IMR-90 (cell line): ENCODE results near the gene AP2A1. TPM values are rescaled to one million over a fixed set of nuclear protein-coding genes. Genes with fewer than 3 reads are reported as not detected.

Experiments
- ATAC-seq: fragments of 200-7000 bp; cut with Tn5 transposase; 2 replicates; pipeline ENCODE4 v1.9.1; 2020; ENCODE audit warnings: low read depth, mild to moderate bottlenecking, moderate library complexity
- BruUV-seq: library from RNA; stranded (reverse); fragments of 400-500 nt; replicated peaks from 2 replicates; lab custom pipeline; 2021; lab: Mats Ljungman, UMichigan
- CTCF ChIA-PET: fragments of 300-600 bp; formaldehyde crosslinking; extraction: SDS; loops from one replicate; lab custom pipeline; 2021; ENCODE audit warnings: antibody characterized with exemption; lab: Yijun Ruan, JAX
- POLR2A ChIA-PET: fragments of 300-600 bp; sonication (Branson Sonifier 250); formaldehyde crosslinking; loops from one replicate; lab custom pipeline; 2022; ENCODE audit warnings: antibody characterized with exemption; ENCODE audit not compliant: unreplicated experiment; lab: Charles Lee
- DNase-seq: peaks from one replicate; pipeline ENCODE4 v3.0.0; 2013
- H2AFZ ChIP-seq: replicated peaks from 2 replicates; pipeline ENCODE3; 2013; ENCODE audit warnings: low read length, mild to moderate bottlenecking; ENCODE audit not compliant: poor library complexity
- H2AK5ac ChIP-seq: 2 replicates; pipeline ENCODE4 v1.6.1; 2013; ENCODE audit warnings: low read depth, low read length, inconsistent platforms
- H2AK9ac ChIP-seq: replicated peaks from 2 replicates; pipeline ENCODE3; 2013; ENCODE audit warnings: mild to moderate bottlenecking, low read depth, low read length, moderate library complexity; ENCODE audit not compliant: poor library complexity
- H2BK120ac ChIP-seq: 2 replicates; pipeline ENCODE4 v1.6.1; 2013; ENCODE audit warnings: low read depth, low read length, inconsistent platforms
- H2BK15ac ChIP-seq: 3 replicates; pipeline ENCODE4 v1.6.1; 2013; ENCODE audit warnings: low read depth, low read length, inconsistent platforms
- H2BK20ac ChIP-seq: 2 replicates; pipeline ENCODE4 v1.6.1; 2013; ENCODE audit warnings: low read depth, mild to moderate bottlenecking, inconsistent platforms, low read length, moderate library complexity
- H2BK5ac ChIP-seq: 2 replicates; pipeline ENCODE4 v1.6.1; 2013; ENCODE audit warnings: mild to moderate bottlenecking, low read depth, low read length, inconsistent platforms; ENCODE audit not compliant: poor library complexity, severe bottlenecking
- H3K14ac ChIP-seq: replicated peaks from 2 replicates; pipeline ENCODE4 v1.6.1; 2013; ENCODE audit warnings: low read depth, low read length, inconsistent platforms
- H3K18ac ChIP-seq: 2 replicates; pipeline ENCODE4 v1.6.1; 2013; ENCODE audit warnings: low read depth, low read length, control low read depth
- H3K23ac ChIP-seq: 2 replicates; pipeline ENCODE4 v1.6.1; 2013; ENCODE audit warnings: low read depth, low read length, inconsistent platforms
- H3K27ac ChIP-seq: 2 replicates; pipeline ENCODE4 v1.5.1; 2013; ENCODE audit warnings: mild to moderate bottlenecking, control low read depth, low read length; ENCODE audit not compliant: insufficient read depth
- H3K27me3 ChIP-seq: 2 replicates; pipeline ENCODE4 v1.6.1; 2013; ENCODE audit warnings: low read length; ENCODE audit not compliant: control insufficient read depth, insufficient read depth
- H3K36me3 ChIP-seq: 2 replicates; pipeline ENCODE4 v1.6.1; 2013; ENCODE audit warnings: low read length, mixed read lengths; ENCODE audit not compliant: control insufficient read depth, insufficient read depth
- H3K4ac ChIP-seq: 2 replicates; pipeline ENCODE4 v1.6.1; 2013; ENCODE audit warnings: low read depth, low read length, inconsistent platforms
- H3K4me1 ChIP-seq: 2 replicates; pipeline ENCODE4 v1.6.1; 2013; ENCODE audit warnings: low read length, mixed read lengths; ENCODE audit not compliant: control insufficient read depth, insufficient read depth
- H3K4me2 ChIP-seq: 2 replicates; pipeline ENCODE4 v1.6.1; 2013; ENCODE audit warnings: low read depth, mild to moderate bottlenecking, control low read depth, low read length, moderate library complexity
- H3K4me3 ChIP-seq: 2 replicates; pipeline ENCODE4 v1.5.1; 2013; ENCODE audit warnings: low read depth, mild to moderate bottlenecking, control low read depth, low read length, moderate library complexity; ENCODE audit not compliant: insufficient read depth
- H3K56ac ChIP-seq: 2 replicates; pipeline ENCODE4 v1.6.1; 2013; ENCODE audit warnings: low read length, inconsistent platforms; ENCODE audit not compliant: insufficient read depth; ENCODE audit errors: extremely low read depth
- H3K79me1 ChIP-seq, 2 experiments: 2 replicates each; pipeline ENCODE4 v1.6.1; 2013; ENCODE audit warnings: low read length in 2 of 2, inconsistent platforms in 1 of 2, low read depth in 1 of 2
- H3K9ac ChIP-seq: 2 replicates; pipeline ENCODE4 v1.6.1; 2013; ENCODE audit warnings: low read depth, low read length, control low read depth
- H3K9me1 ChIP-seq: 2 replicates; pipeline ENCODE4 v1.6.1; 2013; ENCODE audit warnings: low read length, inconsistent platforms; ENCODE audit not compliant: insufficient read depth
- H3K9me3 ChIP-seq: 2 replicates; pipeline ENCODE4 v1.6.1; 2013; ENCODE audit warnings: low read length; ENCODE audit not compliant: control insufficient read depth, insufficient read depth
- H4K20me1 ChIP-seq: 2 replicates; pipeline ENCODE4 v1.6.1; 2013; ENCODE audit warnings: low read length, inconsistent platforms; ENCODE audit not compliant: insufficient read depth
- H4K5ac ChIP-seq: 2 replicates; pipeline ENCODE4 v1.6.1; 2013; ENCODE audit warnings: mild to moderate bottlenecking, low read depth, low read length, control low read depth
- H4K8ac ChIP-seq, 2 experiments: 2 replicates each; pipeline ENCODE4 v1.6.1; 2013; ENCODE audit warnings: low read depth in 2 of 2, low read length in 2 of 2, control low read depth in 1 of 2, inconsistent platforms in 1 of 2
- H4K91ac ChIP-seq: 2 replicates; pipeline ENCODE4 v1.6.1; 2013; ENCODE audit warnings: low read depth, low read length, inconsistent platforms; ENCODE audit not compliant: insufficient read depth
- BHLHE40 ChIP-seq: fragments of 150-350 bp; IDR thresholded peaks from 2 replicates; pipeline ENCODE4 v1.6.1; 2016; ENCODE audit warnings: mild to moderate bottlenecking, low read depth, low read length
- CEBPB ChIP-seq: IDR thresholded peaks from 2 replicates; pipeline ENCODE4 v1.6.1; 2012; ENCODE audit warnings: low read depth, low read length, improper control_type of control experiment
- FOS ChIP-seq: fragments of 150-350 bp; IDR thresholded peaks from 2 replicates; pipeline ENCODE4 v1.6.1; 2016; ENCODE audit warnings: low read depth, low read length
- POLR2A ChIP-seq: IDR thresholded peaks from 2 replicates; pipeline ENCODE4 v1.6.1; 2012; ENCODE audit warnings: mild to moderate bottlenecking, low read depth, low read length
- RAD21 ChIP-seq: IDR thresholded peaks from 2 replicates; pipeline ENCODE4 v1.6.1; 2012; ENCODE audit warnings: low read length, improper control_type of control experiment
- RCOR1 ChIP-seq: IDR thresholded peaks from 2 replicates; pipeline ENCODE4 v1.6.1; 2012; ENCODE audit warnings: mild to moderate bottlenecking, low read length, improper control_type of control experiment; ENCODE audit not compliant: insufficient replicate concordance
- RFX5 ChIP-seq: IDR thresholded peaks from 2 replicates; pipeline ENCODE4 v1.8.0; 2012; ENCODE audit warnings: low read depth, mild to moderate bottlenecking, low read length, moderate library complexity
- SMC3 ChIP-seq: fragments of 150-350 bp; IDR thresholded peaks from 2 replicates; pipeline ENCODE4 v1.6.1; 2016; ENCODE audit warnings: low read depth, mild to moderate bottlenecking, antibody characterized with exemption, low read length, moderate library complexity
- WGBS, 2 experiments: methylation state at CpG; one replicate each; pipeline versions ENCODE4 v1.1.5 to v1.1.7; 2013; ENCODE audit warnings: missing lambda C conversion rate in 2 of 2; ENCODE audit not compliant: insufficient read length in 1 of 2; ENCODE audit errors: extremely low coverage in 2 of 2; 5-methylcytosine and 5-hydroxymethylcytosine counted together
- dilution Hi-C: fragments of 300-500 bp; cut with HindIII; formaldehyde crosslinking; loops from one replicate; pipeline ENCODE4 v1.14.3; 2018; ENCODE audit warnings: low sequenced_read_pairs; ENCODE audit not compliant: unreplicated experiment
- in situ Hi-C: fragments of 300-500 bp; cut with MboI; formaldehyde crosslinking; loops from 3 replicates; pipeline ENCODE4 v1.14.3; 2019; ENCODE audit warnings: low sequenced_read_pairs, inconsistent platforms, mixed read lengths
- intact Hi-C: fragments of 100-400 bp; cut with micrococcal nuclease; formaldehyde crosslinking; loops from 2 replicates; pipeline ENCODE4 v1.10.0; 2022
- polyA plus RNA-seq, 3 experiments: library from polyadenylated mRNA; depleted of rRNA; stranded (reverse); fragments of >200 nt; gene quantifications; 2 replicates each; pipeline ENCODE4 v1.2.3, GENCODE V29; 2012; ENCODE audit warnings: low replicate concordance in 1 of 3
- total RNA-seq: library from RNA; depleted of rRNA; stranded (reverse); fragments of >200 nt; gene quantifications from 2 replicates; pipeline ENCODE4 v1.2.3, GENCODE V29; 2012
- TF ChIP-seq, protein P1 (sequence below): conservative IDR thresholded peaks from 2 replicates; pipeline ENCODE4 v1.5.1; 2012; ENCODE audit warnings: mild to moderate bottlenecking, low read depth, low read length, improper control_type of control experiment
- TF ChIP-seq, protein P2 (sequence below): fragments of 150-350 bp; IDR thresholded peaks from 2 replicates; pipeline ENCODE4 v1.6.1; 2016; ENCODE audit warnings: low read depth, mild to moderate bottlenecking, low read length, moderate library complexity, borderline replicate concordance

The AP2A1 gene
- total and polyA plus RNA-seq, 2 of the 4 experiments (the other 2 are of a cell fraction), result 40.7 to 122 TPM

DNA sequence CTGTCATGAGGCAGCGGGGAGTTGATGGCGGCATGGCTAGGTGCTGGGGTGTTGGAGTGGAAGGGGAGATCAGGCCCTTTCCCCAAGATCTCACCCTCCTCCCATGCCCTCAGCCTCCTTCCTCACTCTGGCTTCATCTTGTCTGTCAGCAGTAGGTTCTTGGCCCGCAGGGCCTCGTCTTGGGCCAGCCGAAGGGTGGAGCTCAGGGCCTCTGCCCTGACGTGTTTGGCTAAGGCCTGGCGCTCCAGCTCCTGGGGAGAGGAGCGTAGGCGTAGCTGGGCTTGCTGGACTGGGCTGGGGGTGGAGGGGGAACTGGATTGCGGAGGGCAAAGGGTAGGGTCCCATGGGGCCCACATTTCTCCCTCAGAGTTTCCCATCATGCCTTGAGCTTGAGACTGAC lies 26.9 kb upstream of the AP2A1 start:
- Histone ChIP-seq H3K14ac (no peak overlapping the region), H3K4me1 (no peaks in the 10 kb centered on the region), H4K91ac (no peak overlapping the region), H3K27me3 (no peaks in the 10 kb centered on the region; the same call in 1 of the 2 replicates), H3K4ac (no peak overlapping the region), H2BK20ac (no peak overlapping the region), H4K8ac (no peak overlapping the region), H4K20me1 (no peaks in the 10 kb centered on the region), H2AK5ac (no peak overlapping the region), H4K5ac (no peak overlapping the region), H3K9ac (no peak overlapping the region), H2BK120ac (no peak overlapping the region), H3K4me3 (no peak overlapping the region), H3K27ac (no peak overlapping the region), H3K79me1 (no peaks in the 10 kb centered on the region), H3K9me3 (no peaks in the 10 kb centered on the region), H3K23ac (no peak overlapping the region), H2BK5ac (no peak overlapping the region), H2AK9ac (peak overlapping the region; percentile 28), H2AFZ (peak overlapping the region; percentile 67), H3K36me3 (no peaks in the 10 kb centered on the region), H3K18ac (no peak overlapping the region), H3K9me1 (no peaks in the 10 kb centered on the region), H3K4me2 (no peak overlapping the region), H3K56ac (no peak overlapping the region), H2BK15ac (no peak overlapping the region)
- BruUV-seq, result no TSS peak
- TF ChIP-seq CEBPB, result no peak
- no peak for TF ChIP-seq RFX5
- TF ChIP-seq BHLHE40, result no peak
- TF ChIP-seq SMC3, result no peak
- TF ChIP-seq, protein P1, sequence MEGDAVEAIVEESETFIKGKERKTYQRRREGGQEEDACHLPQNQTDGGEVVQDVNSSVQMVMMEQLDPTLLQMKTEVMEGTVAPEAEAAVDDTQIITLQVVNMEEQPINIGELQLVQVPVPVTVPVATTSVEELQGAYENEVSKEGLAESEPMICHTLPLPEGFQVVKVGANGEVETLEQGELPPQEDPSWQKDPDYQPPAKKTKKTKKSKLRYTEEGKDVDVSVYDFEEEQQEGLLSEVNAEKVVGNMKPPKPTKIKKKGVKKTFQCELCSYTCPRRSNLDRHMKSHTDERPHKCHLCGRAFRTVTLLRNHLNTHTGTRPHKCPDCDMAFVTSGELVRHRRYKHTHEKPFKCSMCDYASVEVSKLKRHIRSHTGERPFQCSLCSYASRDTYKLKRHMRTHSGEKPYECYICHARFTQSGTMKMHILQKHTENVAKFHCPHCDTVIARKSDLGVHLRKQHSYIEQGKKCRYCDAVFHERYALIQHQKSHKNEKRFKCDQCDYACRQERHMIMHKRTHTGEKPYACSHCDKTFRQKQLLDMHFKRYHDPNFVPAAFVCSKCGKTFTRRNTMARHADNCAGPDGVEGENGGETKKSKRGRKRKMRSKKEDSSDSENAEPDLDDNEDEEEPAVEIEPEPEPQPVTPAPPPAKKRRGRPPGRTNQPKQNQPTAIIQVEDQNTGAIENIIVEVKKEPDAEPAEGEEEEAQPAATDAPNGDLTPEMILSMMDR, result no peak
- TF ChIP-seq FOS, result no peak
- no peak for TF ChIP-seq RCOR1
- TF ChIP-seq POLR2A, result no peak
- TF ChIP-seq RAD21, result no peak
- TF ChIP-seq, protein P2, sequence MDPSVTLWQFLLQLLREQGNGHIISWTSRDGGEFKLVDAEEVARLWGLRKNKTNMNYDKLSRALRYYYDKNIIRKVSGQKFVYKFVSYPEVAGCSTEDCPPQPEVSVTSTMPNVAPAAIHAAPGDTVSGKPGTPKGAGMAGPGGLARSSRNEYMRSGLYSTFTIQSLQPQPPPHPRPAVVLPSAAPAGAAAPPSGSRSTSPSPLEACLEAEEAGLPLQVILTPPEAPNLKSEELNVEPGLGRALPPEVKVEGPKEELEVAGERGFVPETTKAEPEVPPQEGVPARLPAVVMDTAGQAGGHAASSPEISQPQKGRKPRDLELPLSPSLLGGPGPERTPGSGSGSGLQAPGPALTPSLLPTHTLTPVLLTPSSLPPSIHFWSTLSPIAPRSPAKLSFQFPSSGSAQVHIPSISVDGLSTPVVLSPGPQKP, result no peak
- intact Hi-C loops, result no loop called here
- in situ Hi-C loops, result no loop called here
- WGBS, 2 experiments, result 62% methylated on average over 2 of the region's 10 CpGs; no CpG with 5 or more reads in 1 of the 2 experiments
- CTCF ChIA-PET, result no interaction called here
- POLR2A ChIA-PET, result no interaction called here
- DNase-seq, result no peak
- dilution Hi-C loops, result no loop called here
- ATAC-seq, result no peak
